Tibial nerve (tissue), 4 donors: ENCODE measurements around the gene POLR3H.

Experiments used
- CTCF ChIP-seq, 5 experiments: fragments of 200-600 bp in 3 of 5; fragments of 450-650 bp in 2 of 5; sonication (generic) in 3 of 5; IDR thresholded peaks; one replicate each; pipeline ENCODE4 v1.5.1; 2016 to 2019; ENCODE audit warnings: antibody characterized with exemption in 5 of 5, mild to moderate bottlenecking in 3 of 5, moderate library complexity in 2 of 5
- EP300 ChIP-seq, 2 donors: sonication (generic); formaldehyde crosslinking; IDR thresholded peaks; one replicate each; pipeline ENCODE4 v1.6.1; 2017; ENCODE audit warnings: antibody characterized with exemption in 2 of 2, mild to moderate bottlenecking in 1 of 2
- POLR2A ChIP-seq, 2 donors: fragments of 450-650 bp; IDR thresholded peaks; one replicate each; pipeline ENCODE4 v1.6.1; 2017; ENCODE audit warnings: antibody characterized with exemption in 2 of 2, mild to moderate bottlenecking in 2 of 2, moderate library complexity in 2 of 2

DNA sequence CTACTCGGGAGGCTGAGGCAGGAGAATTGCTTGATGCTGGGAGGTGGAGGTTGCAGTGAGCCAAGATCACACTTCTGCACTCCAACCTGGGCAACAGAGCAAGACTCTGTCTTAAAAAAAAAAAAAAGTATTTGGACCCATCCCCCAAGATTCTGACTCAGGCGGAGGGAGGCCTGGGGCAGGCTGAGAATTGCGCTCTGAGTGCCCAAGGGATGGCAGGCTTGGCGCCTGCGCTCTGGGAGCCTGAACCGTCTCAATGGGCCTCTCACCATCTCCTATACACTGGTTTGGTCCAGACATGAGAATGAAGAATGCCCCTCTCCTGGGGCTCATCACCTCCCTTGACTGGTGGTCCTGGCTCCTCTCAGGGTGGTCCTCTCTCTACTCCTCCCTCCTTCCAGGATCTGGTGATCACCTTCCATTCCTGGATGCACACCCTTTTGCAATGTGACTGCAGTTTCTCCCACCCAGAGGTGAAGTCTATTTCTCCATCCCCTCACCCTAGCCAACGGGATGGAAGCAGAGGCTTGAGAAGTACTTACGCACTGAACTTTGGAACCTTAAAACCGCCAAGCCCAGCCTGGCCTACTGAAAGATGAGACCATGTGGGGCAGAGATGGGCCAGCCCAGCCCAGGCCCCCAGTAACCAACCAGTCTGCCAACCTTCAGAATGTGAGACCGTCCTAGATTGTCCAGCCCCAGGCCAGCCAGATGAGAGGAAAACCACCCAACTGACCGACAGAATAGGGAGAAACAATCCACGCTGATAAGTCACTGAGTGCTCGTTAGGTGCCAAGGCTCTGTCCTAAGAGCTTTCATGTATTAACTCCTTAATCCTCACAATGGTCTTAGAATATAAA, 4.9 kb downstream of the POLR3H start:
- TF ChIP-seq CTCF (IDR thresholded peaks at IDR 0.05) (no peak), POLR2A (IDR thresholded peaks at IDR 0.05) (no peak), EP300 (IDR thresholded peaks at IDR 0.05) (no peak)
